Measurements from ENCODE around the gene CHI3L1.

Gene CHI3L1

DNA sequence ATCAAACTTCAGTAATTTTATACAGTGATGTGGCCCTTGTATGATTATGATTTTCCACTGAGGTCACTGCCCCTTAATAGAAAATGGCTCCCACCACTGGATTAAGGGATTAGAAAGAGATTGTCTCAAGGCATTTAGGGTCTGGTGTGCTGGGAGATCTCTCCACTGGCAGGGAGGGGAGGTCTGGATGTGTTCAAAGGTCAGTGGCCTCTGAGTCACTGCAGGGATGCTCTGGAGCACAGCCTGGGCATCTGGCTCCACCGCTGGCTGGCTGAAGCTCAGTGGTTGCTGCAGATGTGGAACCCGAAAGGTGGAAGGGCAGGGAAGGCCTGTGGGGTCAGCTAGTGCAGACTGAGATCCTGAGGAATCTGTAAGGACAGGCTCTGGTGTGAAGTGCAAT, 18.3 kb upstream of the CHI3L1 start:
- FAIRE-seq, result no peak

DNA sequence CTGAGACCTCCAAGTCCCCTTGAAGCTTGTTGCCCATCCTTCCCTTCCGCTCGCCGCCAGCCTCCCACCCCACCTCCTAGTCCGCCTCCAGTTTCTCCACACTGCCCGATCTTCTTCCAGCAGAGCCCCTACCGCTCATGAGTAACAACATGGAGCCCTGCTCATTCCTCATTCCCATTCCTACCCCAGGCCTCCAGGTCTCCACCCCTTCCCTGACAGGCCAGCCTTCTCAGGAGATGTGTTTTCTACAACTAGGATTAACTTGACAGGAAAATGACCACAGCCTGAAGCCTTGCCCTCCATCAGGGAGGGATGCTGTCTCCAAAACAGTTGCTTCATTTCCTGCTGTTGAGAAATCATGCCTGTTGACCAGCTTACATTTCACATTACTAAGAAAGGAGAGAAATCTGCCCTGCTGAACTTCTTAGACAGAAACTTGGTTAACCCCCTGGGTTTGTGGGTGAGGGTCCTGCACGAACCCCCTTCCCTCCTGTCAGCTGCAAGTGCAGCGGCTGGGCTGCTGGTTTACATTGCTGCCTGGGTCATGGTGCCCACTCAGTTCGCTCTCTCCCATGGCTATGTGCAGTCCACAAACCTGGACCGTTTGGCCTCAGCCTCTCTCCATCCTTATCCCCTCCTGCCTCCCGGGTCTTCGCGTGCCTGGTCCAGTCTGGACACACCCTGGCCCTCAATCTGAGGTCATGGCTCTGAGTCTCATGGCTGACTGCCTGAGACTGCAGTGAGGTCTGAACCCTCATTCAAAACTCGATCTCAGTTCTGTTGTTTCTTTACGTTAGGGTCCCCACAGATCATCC, 16.1 kb upstream of the CHI3L1 start:
- no peak for FAIRE-seq

DNA sequence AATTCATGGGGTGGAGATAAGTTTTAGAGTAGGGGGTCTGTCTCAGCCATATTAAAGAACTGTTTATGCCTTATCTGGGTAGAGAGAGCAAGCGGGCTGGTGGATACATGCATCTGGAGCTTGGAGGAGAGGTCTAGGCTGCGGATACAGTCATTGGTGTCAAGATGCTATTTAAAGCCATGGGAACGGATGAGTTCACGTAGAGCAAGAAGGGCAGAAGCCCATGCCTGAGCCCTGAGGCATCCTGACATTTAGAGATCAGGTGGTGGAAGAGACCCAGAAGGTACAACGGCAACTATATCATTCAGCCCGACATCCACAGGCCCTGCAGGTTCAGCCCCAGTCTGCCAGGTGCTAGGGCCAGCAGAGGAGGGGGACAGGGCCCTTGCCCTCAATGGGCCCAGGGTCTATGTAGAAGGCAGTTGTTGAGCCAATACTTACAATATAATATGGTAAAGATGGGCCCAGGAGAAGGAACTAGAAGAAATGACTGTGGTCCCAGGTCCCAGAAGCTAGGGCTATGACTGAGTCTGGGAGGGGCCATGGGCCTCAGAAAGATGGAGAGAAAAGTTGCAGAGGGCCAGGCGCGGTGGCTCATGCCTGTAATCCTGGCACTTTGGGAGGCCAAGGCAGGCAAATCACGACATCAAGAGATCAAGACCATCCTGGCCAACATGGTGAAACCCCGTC, 15.2 kb upstream of the CHI3L1 start:
- no peak for FAIRE-seq

DNA sequence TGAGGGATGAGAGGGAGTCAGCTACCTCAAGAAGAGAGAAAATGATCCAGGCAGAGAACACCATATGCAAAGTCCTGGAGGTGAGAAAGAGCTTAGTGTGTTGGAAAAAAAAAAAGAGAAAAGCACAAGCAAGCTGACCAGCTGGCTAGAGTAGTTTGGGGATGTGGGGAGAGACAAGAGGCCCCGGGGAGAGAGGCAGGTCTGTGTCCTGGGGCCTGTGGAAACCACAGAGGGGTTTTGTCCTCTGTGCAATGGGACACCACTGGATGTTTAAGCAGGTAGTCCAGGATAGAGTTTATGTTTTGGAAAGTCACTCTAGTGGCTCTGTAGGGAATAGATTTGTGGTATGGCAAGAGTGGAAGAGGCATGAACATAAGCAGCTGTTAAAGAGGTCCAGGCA, 14.4 kb upstream of the CHI3L1 start:
- FAIRE-seq, result no peak

DNA sequence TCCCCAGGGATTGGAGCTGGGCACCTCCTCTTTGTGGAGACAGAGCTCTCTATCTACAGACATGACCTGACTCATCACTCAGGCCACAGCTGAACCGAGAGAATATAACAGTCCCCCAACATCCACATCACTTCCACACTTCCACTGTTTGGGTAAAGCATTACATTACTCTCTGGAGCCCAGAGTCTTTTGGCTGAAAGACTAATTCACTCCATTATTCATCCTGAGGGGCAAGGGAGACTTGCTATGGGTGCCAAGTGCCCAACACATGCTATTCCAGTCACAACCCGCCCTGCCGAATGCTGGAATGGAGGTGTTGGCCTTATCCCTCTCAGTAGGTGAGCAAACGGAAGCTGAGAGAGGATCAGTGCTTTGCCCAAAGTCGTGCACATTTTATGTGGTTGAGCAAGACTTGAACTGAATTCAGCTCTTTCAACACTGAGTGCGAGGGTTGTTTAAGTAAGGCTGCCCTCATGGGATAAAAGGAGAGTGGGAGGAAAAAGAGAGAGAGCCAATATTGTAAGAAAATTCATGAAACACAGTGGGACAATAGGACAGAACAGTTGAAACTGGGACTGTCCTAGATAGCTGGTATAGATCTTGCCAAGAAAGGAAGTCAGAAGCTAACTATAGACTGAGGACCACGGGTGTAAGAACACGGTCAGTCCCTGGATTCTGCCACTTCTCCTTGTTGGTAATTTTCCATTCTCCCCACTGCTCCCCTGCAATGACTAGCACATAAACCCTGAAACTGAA, 13.5 kb upstream of the CHI3L1 start:
- FAIRE-seq, result no peak

DNA sequence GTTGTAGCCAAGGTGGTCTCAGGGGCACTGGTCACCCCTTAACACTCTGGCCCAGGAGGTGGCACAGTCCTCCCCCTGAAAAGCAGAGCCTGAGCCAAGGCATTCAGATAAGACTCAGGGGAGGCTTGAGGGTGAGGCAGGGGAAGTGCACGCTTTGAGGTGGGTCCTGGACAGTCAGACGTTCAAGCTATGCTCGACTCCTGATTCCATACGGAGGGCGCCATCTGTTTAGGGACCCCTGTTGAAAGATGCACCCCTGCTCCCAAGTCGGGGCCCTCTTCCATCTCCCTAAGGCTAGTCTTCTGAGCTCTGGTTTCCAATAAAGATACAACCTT, 12.9 kb upstream of the CHI3L1 start:
- FAIRE-seq, result no peak

DNA sequence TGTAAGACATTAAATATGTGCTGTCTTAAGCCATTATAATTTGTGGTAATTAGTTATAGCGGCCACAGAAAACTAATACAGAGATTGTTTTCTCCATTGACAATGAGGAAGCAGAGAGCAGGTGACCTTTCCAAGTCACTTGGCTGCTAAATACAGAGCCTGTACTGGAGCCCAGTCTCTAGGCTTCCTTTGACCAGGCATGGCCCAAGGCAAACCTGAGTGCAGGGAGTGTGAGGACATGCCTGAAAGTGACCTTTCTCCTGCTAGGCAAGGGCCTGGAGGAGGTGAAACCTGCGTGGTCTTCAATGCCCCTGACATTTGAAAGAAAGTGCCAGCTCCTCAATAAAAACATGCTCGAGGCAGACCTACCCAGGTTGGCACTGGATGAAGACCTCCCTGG, 12.5 kb upstream of the CHI3L1 start:
- no peak for FAIRE-seq

DNA sequence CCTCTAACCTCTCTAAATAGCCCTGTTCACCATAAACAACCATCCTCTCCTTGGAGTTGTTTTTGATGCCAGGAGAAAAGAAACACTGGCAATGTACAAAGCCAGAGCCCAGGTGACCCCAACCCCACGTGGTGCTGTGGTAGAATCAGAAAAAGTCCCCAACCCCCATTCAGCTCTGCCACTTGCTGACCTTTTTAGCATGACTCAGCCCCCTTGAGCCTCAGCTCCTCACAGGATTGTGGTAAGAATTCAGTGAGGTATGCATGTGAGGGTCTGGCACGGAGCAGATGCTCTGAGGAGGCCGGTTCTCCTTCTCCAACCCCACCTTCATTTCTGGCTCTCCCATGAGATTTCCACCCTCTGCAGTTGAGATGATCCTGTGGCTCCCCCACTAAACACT, 11.1 kb upstream of the CHI3L1 start:
- no peak for FAIRE-seq

DNA sequence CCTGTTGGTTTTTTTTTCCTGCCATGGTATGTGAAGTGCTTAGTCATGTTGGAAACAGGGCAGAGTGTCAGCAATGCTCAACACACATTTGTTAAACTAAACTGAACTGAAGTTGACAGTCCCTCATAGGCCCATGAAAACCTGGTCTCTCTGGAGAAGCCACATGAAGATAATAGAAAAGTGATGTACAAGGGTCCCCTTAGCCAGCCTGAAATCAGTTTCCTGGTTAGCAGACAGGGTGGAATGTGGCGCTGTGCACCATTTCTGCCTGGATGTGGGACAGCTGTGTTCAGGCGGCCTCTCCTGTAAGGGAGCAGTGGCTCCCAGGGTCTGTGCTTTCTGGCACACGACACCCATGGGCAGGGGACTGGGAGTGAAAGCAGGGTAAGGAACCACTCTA, 9.9 kb upstream of the CHI3L1 start:
- no peak for FAIRE-seq

DNA sequence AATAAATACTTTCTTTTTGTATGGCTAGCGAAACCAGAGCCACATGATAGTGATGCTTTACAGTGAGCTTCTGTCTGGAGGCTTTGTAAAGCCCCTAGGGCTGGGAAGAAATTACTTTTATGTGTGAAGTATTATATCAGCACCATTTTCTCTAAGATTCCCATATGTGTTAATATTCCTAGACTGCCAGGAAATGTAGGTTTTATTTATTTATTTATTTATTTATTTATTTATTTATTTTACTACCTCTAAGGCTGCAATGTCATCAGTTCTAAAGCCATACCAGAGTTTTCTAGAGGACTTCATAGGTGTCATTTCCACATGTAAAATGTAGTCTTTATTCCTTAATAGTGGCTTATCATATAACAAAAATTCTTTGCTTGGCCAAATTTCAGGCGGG, 4.4 kb upstream of the CHI3L1 start:
- FAIRE-seq, result no peak

DNA sequence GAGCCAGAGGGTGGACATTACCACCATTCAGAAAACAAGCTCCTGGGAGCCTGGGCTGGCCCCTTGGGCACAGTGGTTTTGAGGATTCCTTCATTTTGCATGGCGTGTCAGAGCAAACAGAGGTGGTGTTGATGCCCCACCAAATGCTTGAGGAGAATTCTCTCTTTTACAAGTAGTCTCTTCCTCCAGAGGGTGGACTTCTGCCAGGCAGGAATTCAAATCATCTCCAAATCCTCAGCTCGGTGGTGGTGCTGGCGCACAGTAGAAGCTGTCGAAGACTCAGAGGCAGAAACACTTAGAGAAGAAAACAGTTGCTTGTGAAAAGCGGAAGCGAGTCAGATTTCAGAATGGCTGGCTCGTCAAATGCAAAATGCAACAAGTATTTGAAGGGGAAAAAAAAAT, 3.4 kb upstream of the CHI3L1 start:
- no peak for FAIRE-seq

DNA sequence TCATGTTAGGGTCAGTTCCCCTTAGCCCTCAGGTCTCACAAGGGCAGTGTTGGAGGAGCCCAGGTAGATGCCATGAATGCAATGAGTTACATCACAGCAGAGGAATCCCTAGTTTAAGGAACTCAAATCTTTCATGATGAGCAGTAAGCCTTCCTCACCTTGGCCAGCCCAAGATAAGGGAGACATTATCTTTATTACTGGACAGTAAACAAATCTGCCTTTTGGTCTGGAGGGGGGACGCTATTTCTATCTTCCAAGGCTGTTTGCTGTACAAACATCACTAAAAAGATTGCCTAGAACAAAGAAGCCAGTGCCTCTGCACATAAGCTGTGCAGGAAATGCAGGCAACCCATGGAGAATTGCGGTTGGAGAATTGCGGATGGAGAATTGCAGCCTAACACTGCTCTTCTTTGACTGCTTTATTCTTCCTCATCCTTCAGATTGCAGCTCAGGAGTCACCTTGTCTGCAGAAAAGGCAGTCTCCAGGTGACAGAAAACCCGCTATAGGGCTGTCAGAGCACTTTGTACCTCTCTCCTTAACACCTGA, 2.3 kb upstream of the CHI3L1 start:
- no peak for FAIRE-seq

DNA sequence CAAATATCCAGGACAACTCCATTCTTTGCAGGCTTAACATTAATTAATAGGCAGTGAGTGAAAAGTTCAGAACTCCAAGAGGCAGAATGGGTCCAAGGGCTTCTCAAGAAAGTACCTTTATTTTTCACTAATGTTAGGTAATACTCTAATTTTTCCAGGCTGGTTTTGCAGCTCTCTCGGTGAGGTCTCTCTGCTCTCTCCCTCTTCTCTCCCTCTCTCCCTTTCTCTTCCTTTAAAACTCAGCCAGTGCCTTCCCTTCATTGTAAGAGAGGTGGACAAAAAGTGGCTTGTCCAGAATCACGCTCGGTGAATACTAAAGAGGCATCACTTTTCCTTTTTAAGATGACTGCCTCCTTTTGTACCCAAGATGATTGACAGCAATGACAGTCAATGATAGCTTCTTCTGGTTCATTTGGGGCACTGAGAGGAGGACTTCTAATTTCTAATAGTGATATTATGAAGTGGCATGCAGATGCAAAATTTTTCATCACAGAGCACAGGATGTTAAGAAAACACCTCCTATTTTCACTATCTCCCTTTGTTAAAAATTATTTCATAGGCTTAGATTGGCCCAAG, 1.3 kb upstream of the CHI3L1 start:
- no peak for FAIRE-seq

DNA sequence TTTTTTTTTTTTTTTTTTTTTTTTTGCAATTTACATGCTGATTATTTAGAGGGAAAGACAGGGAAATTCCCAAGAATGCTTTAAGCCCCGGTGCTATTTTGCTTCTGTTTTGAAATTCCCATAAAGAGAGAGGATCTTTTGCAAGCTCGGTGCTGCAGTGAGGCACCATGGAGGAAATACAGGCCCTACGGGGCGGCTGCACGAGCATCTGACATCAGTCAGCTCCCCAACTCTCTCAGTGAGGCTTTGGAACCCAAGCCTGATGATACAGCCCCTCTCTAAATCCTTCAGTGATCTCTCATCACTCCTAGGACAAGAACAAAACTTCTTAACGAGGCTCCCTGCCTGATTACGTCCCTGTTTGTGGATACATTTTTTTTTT, 791 bp upstream of the CHI3L1 start:
- no peak for FAIRE-seq

DNA sequence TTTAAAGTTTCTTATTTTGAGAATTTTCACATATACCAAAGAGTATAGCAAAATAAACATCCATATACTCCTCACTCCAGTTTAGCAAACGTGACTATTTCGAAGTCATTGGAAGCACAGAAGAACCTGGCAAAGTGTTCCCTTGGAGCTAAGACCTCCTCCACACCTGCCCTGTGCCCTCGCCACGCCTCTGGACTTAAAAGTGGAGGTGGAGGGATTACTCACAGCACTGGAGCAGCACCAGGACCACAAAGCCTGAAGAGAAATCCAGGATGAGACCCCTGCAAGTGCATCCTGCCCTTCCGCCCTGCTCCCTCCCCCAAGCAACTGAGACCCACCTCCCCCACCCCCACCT, 436 bp downstream of the CHI3L1 start:
- FAIRE-seq, result no peak

DNA sequence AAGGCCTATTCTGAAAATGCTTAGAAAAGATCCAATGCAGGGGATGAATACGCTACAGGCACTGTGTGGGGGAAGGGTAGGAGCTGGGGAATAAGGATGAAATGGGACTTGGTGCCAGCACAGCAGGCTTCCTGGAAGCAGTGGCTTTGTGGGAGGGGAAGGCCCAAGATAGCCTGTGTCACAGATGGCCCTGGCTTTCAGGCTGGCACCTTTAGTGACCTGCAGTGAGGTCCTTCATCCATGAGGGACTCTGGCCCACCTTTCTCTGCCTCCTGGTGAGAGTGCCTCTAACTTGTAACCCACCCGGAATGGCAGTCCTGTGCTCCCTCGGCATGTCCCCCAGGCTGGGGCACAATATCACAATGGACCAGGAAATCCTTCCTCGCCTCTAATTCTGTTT, 919 bp downstream of the CHI3L1 start:
- FAIRE-seq, result no peak

DNA sequence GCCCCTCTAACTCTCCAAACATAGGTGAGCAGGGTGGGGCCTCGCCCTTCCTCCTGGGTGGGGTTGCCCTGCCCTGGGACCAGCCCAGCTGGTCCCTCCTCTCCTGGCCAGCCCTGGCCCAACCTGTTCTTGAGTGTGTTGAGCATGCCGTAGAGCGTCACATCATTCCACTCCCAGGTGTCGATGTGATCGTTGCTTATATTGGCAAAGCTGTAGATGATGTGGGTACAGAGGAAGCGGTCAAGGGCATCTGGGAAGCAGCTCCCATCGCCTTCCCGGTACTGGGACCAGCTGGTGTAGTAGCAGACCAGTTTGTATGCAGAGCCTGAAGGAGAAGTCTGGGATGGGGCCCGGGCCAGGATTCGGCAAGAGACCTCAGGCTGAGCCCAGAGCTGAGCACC, 1.4 kb downstream of the CHI3L1 start:
- FAIRE-seq, result no peak

DNA sequence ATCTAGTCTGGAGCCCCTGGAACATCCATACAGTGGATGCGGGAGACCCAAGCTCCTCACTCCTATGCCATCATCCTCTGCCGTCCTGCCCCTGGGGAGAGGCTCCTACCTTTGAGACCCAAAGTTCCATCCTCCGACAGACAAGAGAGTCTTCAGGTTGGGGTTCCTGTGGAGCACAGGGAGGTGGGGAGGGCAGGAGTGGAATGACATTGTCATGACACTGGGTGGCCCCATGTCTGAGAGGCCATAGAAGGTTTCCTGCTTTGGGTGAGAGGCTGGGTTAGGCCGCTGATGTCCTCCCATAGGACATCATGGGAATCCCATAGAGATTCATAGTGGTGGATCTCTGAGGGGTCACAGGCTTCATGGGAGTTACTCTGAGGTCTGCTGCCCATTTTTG, 2.0 kb downstream of the CHI3L1 start:
- no peak for FAIRE-seq

DNA sequence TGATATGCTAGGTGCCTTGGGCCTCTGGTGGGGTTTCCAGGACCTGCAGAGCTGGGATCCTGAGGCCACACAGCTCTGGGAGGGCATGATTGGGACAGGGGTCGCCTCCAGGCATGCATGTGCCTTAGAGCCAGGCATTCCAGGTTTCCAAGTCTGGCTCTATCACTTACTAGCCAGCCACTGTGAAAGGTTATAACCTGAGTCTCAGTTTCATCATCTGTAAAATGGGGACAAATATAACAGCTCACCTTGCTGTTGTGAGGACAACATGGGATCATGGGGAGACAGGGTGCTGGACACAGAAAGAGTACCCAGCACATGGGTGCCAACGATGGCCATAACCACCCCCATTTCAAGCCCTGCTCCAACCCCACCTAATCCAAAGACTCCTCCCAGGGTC, 2.7 kb downstream of the CHI3L1 start:
- no peak for FAIRE-seq

DNA sequence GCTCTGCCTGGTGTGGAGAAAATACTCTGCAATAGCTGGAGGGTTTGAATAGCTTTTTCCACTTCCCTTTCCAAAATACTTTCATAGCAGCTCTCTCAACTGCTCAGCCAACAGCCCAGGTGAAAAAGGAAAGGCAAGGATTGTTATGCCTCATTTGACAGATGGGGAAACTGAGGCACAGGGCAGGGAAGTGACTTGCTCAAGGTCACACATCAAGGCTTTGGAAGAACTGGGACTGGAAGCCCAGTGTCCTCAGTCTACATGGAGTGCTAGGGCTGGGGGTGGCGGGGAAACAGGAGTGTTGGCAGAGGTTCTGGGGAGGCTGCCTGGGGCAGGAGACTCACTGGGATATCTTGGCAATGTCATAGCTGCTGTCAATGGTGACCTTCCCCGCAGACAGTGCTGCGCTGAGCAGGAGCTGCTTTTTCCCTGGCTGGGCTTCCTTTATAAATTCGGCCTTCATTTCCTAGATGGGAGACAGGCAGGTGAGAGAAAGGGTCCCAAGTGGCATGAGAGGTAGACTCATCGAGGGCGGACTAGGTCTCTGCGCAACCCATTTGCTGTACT, 4.0 kb downstream of the CHI3L1 start:
- no peak for FAIRE-seq

DNA sequence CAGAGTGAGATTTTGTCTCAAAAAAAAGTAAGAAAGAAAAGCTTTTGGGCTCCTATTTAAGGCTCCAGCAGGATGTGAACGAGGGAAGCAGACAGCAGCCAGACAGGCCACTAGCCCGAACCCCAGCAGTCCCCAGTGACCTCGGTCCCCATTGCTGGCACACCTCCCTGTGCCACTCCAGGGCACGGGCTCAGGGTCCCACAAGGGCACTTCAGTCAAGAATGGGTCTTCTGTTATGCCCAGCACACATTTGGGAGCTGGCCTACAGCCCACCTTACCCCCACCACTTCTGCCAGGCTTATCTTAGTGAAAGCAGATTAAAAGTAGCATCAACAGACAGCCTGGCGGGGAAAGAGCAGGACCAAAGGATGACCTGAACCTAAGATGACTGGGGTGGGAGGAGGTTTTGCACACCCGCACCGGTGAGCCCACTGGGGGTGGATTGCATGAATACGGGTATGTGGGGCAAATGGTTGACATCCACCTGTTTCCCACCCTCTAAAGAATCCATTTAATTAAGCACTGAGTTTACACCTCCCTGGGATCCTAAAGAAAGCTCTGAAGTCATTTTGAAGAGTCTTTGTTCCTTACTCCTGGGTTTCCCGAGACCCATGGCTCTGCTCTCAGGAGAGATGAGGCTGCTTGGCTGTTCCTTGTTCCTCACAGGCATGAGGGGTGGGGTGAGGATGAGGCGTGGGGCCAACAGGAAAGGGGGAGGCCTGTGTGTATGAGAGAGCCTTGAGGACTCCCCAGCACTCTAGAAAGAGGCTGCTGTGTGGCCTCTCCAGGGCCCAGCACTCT, 4.7 kb downstream of the CHI3L1 start:
- FAIRE-seq, result no peak

DNA sequence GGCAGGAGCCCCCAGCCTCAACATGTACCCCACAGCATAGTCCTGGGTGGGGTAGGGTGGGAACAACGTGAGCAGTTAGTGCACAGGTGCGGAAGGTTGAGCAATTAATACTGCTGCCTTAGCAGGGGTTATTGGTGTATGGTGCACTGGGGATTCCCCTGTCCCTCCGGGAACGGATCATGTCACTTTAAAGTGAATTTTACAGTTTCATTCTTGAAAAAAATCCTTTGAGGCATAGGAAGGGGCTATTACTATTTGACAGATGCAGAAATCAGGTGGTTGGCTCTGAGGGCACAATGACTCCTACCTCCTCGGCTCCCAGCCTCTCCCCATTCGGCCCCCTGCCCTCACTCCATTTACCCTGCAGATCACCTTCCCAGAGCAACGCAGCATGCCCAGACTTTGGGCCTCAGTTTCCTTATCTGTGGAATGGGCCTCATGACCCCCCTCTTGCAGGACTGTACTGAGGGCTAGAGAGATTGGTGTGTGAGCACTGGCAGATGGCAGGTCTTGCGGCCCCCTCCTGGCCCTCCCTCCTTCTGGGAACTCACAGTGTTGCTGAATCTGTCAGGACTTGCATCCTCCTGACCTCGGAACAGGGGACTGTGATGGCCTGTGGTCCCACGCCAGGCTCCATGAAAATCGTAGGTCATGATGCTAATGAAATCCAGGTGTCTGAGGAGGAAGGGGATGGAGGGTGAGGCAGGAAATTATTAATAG, 5.7 kb downstream of the CHI3L1 start:
- no peak for FAIRE-seq

Measured in endometrium (tissue), 2 donors.